ENCODE measurements around the gene MARCO. TPM values are rescaled to one million over a fixed set of nuclear protein-coding genes. Genes with fewer than 3 reads are reported as not detected.

MARCO gene
- total RNA-seq, 1 donor = not detected

DNA sequence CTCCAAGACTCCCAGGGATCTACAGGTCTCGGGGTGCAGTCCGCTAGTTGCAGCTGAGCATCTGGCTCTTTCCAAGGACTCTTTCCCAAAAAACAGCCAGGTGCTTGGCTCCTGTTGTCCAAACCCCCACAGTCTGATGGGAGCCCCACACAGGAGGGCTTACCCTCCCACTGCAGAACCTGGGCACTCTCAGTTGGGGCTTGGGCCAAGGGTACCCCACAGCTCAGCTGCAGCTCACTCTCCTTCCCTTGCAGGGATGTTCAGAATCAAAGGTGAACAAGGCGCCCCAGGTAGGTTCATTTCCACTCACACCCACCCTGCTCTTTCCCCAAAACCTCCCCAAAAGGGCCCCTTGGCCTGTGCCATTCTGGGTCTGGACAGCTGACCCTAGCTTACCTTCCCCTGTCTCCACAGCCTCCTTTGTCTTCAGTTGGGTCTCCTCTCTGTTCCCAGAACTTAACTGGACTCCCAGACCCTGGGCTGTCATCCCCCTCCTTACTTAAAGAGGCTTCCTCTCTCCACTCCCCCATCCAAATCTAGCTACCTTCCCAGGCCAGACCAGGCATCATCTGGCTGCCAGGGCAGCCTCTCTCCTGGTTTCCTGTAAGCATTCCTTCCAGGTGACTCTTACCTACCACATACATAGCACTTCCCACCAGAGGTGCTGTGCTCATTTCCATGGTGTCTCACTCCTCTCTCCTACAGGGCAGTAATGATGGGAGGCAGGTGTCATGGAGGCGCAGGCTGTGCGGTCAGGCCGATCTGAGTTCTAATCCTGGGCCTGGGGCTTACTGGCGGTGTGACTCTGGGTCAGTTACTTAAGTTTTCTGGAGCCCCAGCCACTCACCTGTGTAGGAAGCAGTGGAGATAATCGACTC, 29.5 kb downstream of the MARCO start:
- H3K4me3 ChIP-seq (ENCODE audit: low read depth, low read length) = no peak overlapping the region
- TF ChIP-seq, protein P1, sequence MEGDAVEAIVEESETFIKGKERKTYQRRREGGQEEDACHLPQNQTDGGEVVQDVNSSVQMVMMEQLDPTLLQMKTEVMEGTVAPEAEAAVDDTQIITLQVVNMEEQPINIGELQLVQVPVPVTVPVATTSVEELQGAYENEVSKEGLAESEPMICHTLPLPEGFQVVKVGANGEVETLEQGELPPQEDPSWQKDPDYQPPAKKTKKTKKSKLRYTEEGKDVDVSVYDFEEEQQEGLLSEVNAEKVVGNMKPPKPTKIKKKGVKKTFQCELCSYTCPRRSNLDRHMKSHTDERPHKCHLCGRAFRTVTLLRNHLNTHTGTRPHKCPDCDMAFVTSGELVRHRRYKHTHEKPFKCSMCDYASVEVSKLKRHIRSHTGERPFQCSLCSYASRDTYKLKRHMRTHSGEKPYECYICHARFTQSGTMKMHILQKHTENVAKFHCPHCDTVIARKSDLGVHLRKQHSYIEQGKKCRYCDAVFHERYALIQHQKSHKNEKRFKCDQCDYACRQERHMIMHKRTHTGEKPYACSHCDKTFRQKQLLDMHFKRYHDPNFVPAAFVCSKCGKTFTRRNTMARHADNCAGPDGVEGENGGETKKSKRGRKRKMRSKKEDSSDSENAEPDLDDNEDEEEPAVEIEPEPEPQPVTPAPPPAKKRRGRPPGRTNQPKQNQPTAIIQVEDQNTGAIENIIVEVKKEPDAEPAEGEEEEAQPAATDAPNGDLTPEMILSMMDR (IDR thresholded peaks at IDR 0.05; ENCODE audit: insufficient read depth, low read depth, low read length) = no peak
- DNase-seq (ENCODE audit: low read depth) = no peak

DNA sequence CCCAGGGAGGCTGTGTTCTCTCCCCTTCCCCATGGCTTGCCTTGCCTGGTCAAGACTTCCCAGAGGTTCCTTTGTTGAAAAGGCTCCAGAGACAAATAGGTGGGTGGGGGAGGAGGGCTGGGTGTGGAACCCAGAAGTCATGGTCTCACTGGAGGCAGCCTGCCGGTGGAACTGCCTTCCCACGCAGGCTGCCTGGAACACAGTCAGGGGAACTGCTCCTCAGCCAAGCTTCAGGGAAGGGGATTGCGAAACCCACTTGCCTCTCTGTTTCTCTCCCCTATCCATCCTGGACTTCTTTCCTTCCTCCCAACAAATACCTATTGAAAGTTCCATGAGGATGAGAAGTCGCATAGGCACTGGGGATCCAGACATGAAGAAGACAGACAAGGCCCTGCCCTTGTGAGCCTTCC, 31.6 kb downstream of the MARCO start:
- no peak for DNase-seq (ENCODE audit: low read depth)
- TF ChIP-seq, protein P1 (IDR thresholded peaks at IDR 0.05; ENCODE audit: insufficient read depth, low read depth, low read length) = no peak

DNA sequence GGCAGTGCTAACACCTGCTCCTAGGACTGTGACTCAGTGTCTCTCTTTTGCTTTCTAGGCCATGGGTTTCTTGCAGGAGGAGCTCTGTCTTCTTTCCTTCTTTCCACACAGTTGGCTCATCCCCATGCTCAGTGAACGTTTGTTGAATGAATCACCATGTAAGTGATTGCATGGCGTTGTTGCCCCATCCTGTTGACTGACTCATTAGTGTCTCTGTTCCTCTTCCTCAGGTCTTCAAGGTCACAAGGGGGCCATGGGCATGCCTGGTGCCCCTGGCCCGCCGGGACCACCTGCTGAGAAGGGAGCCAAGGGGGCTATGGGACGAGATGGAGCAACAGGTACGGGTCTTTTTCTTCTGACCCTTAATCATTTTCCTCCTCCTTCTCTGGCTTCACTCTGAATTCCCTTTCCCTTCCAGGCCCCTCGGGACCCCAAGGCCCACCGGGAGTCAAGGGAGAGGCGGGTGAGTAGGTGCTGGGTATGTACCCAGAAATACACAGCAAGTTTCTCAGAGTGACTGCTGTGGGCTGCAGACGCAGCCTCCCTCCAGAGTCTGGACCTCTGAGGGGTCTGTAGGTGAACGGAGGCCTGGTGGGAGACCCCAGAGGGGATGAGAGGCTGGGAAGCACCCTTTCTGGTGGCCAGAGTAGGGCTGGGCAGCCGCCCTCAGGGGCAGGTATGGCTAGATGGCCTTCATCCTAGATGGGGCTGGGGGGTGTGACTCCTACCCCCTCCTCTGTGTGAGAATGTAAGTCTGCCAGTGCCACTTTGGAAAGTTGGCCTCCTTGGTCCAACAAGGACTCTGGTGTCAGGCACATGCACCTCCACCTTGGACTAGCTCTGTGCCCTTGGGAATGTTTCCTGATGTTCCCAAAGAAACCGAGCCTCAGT, 32.4 kb downstream of the MARCO start:
- TF ChIP-seq, protein P1 (IDR thresholded peaks at IDR 0.05; ENCODE audit: insufficient read depth, low read depth, low read length) = no peak
- H3K4me3 ChIP-seq (ENCODE audit: low read depth, low read length) = no peak overlapping the region
- DNase-seq (ENCODE audit: low read depth) = peak; percentile 8

More for the DNA sequence above, 31.6 kb downstream of the MARCO start:
- no peak overlapping the region for H3K4me3 ChIP-seq (ENCODE audit: low read depth, low read length)

DNA sequence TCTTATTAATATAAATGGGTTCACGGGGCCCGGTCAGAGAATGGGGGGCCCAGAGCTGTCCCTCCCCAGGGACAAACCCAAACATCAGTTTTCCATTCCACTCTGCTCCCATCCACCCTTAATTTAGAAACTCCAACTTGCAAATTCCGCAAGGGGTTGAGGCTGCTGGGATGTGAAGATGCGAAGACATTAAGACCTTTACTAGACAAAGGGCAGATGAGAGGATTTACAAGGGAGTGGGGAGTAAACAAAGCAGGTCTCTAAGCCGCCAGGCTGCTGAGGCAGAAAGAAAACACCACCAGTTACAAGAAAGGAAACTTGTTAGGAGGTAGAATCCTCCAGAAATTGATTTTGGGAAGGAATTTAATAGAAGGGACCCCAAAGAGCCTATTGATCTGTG, 33.1 kb downstream of the MARCO start:
- H3K4me3 ChIP-seq (ENCODE audit: low read depth, low read length) = no peak overlapping the region
- no peak for DNase-seq (ENCODE audit: low read depth)
- TF ChIP-seq, protein P1 (IDR thresholded peaks at IDR 0.05; ENCODE audit: insufficient read depth, low read depth, low read length) = no peak

DNA sequence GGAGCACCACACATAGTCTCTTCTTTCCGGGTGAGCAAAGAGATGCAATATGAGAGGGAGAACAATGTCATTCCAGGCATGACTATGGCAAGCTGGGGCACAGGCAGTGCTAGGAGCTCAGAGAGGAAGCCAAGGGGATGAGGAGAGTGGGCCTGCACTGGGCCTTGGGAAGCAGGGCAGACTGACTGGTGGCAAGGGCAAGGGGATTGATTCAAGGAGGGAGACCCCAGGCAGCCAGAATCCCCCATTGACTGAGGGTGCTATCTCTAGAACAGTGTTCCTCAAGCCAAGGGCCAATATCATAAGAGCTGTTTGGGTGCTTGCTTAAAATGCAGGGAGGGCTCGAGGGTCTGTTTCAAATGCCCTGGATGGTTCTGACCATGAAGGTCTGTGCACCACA, 36.1 kb downstream of the MARCO start:
- TF ChIP-seq, protein P1 (IDR thresholded peaks at IDR 0.05; ENCODE audit: insufficient read depth, low read depth, low read length) = no peak
- no peak overlapping the region for H3K4me3 ChIP-seq (ENCODE audit: low read depth, low read length)
- no peak for DNase-seq (ENCODE audit: low read depth)

DNA sequence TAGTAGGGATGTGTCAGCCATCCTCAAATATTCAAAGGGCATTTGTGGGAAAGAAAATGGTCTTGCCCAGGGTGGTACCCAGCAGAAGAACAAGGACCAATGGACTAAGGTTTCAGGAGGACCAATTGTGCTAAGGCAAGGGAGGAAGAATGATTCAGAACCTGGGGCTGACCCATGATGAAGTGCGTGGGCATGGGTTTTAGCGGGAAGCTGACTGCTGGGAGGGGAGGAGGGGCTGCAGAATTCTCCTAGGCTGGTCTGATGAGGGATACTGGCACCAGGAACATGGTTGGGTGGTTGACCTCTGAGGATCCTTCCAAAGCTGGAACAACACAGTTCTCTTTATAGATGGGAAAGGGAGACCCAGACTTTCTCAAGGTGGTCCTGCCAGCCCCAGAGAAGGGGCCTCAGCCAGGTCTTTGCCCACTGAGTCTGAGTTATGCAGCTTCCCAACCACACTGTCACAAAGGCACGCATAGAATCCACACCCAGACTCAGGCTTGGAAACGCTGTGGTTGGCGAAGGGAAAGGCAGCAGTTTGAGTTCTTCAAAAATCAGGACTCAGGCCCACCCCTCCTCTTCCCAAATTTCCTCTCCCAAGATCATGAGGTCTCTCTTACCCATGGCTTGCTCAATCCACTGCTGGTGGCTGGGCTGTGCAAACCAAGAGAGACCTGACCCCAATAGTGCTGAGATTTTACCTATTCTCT, 37.3 kb downstream of the MARCO start:
- no peak for DNase-seq (ENCODE audit: low read depth)
- no peak overlapping the region for H3K4me3 ChIP-seq (ENCODE audit: low read depth, low read length)
- TF ChIP-seq, protein P1 (IDR thresholded peaks at IDR 0.05; ENCODE audit: insufficient read depth, low read depth, low read length) = no peak

Measured in fibroblast of villous mesenchyme (primary cell).